ENCODE results near the gene SRSF3. TPM values are rescaled to one million over a fixed set of nuclear protein-coding genes. Genes with fewer than 3 reads are reported as not detected.
"Not testable (repeated sequence)": the region's sequence is repeated elsewhere in the genome, so short reads cannot be mapped to it uniquely, and the experiment has no call there.

The SRSF3 gene
- total RNA-seq, 1 donor from 2014 or later = 58.7 TPM

DNA sequence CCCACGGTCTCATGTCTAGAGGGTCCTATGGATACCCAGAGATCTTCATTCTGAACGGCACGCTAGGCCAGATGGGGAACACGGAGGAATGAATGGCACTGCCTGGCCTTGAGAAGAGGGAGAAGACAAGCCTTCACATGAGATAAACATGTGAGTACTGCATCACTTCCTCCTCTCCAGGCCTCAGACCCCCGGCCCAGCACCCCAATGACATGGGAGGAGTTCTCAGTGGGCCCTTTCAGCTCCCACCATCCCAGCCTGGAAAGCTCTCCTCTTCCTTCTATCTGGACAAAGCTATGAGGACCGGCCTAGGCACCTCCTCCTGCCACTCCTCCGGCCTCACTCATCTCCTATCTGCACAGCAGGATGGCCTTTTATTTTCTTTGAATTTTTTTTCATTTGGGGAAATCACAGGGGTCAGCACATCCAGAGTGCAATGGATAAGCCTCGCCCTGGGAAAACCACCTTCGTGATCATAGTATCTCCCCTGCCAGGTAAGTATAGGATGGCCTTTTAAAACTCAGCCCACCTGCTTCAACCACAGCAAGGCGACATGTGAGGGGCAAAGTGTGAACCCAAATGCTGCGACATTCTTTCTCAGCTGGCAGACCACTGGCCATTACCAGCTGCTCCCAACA, 45.1 kb downstream of the SRSF3 start:
- no peak for ATAC-seq
- no peak for DNase-seq (ENCODE audit: low spot score)

- DNase-seq (ENCODE audit: low spot score) (peak; percentile 69), ATAC-seq (peak; percentile 18)
Measured at GRCh38 chr6:36641543-36641942, 47.4 kb downstream of the SRSF3 start.

DNA sequence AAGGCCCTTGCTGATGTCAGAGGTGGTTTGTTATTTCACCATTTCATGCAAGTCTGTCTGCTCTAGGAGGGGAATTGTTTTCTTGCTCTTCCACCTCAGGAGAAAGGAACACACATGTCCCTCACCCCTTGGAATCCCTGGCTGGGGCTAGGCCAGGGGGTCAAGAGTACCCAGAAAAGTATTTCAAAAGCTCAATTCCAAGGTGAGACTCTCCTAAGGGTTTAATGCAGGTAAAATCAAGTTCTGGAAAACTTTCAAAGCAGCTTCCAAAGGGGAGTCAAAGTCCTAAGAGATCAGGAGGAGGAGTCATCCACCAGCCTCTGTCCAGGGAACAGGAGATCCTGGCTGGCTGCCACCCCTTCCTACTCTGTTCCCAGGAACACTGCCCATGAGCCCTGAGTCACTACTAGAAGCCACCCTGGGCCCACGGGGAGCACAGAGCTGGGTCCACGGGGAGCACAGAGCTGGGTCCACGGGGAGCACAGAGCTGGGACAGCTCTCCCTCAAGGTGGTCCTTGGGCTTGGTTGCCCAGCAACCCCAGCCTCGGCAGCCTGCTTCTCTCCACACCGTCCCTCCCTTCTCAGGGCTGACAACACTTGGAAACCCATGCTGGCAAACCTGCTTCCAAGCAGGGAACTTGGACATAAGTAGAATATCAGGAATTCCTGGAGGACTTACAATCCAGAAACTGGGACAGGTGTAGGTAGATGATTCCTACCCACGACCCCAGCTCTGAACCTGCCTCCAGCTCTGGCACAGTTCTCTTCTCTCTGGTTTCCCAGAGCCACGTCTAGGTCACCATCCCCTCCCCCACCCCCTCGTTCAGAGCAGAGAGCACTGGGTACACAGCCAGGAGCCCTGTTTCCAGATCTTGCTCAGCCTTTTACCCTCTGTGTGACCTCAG, 49.0 kb downstream of the SRSF3 start:
- DNase-seq (ENCODE audit: low spot score) = peak; percentile 96
- peak; percentile 90 for ATAC-seq

- ATAC-seq (no peak), DNase-seq (ENCODE audit: low spot score) (no peak)
Measured at GRCh38 chr6:36643977-36644376, 49.8 kb downstream of the SRSF3 start.

- ATAC-seq (no peak), DNase-seq (ENCODE audit: low spot score) (no peak)
Measured at GRCh38 chr6:36649086-36649485, 54.9 kb downstream of the SRSF3 start.

DNA sequence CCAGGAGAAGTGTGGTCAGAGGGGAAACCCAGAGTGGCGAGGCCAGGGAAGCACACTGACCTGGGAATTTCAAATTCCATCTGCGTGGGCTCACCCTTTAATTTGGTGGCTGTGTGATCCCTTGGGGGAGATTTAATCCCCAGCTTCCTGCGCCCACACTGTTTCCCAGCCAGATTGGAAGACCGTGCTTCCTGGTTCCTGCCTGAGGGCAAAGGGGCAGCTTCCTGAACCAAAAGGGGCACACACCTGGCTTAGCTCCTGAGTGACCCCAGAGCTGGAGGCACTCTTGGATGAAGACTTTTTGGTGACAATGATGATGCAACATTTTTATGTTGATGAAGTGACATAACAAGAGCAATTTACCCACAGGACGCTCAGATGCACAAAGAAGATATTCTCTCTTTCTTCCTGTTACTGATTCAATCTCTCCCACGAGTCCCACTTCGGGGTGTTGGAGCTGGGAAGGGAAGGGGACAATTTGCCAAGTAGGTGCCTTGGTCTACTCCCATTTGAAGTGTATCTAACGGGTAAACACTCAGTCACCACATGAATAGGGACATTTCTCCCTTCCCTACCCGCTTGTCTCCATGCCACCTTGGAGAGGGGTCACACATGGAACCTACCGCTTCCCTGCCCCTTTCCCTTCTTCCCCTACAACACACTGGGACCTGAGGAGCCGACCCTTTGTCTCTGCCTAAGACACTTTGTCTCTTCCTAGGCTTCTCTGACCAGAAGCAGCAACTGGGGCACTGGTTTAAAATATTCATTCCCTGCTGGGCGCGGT, 55.7 kb downstream of the SRSF3 start:
- no peak for ATAC-seq
- no peak for DNase-seq (ENCODE audit: low spot score)

GRCh38 chr6:36650848-36651478, 56.8 kb downstream of the SRSF3 start:
- DNase-seq (ENCODE audit: low spot score) = no peak
- ATAC-seq = no peak

DNA sequence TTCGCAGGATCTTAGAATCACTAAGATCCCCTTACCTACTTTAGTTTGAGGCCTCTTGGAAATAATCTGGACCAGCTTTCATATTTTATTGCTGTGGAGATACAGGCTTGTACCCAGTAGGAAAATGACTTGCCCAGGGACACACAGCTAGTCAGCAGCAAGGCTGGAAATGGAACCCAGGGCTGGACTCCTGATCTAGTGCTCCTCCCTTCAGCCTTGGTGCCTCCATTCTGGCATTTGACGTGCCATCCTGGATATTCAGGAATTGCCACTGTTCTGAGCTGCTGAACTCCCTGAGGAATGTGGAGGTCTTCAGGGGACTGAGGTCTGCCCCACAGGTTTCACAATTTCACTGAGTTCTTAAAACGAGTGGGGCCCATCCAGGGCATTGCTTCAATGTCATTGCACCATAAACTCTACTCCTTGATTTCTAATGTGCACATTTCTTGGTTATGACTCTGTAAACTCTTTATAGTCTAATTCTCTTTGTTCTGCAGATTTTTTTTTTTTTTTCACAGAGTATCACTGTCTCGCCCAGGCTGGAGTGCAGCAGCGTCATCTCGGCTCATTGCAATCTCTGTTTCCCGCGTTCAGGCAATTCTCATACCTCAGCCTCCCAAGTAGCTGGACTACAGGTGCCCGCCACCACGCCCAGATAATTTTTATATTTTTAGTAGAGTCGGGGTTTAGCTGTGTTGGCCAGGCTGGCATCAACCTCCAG, 57.7 kb downstream of the SRSF3 start:
- no peak for ATAC-seq
- DNase-seq (ENCODE audit: low spot score) = no peak

GRCh38 chr6:36654469-36654868, 60.3 kb downstream of the SRSF3 start:
- DNase-seq (ENCODE audit: low spot score); ATAC-seq: not testable (repeated sequence)

Other genes starting within 250 kb of the SRSF3 start
- gene ETV7, start 206.7 kb upstream of the SRSF3 start, total RNA-seq = 0.13 TPM
- gene PXT1, start 151.5 kb upstream of the SRSF3 start, total RNA-seq = 0.10 TPM
- gene KCTD20, start 151.4 kb upstream of the SRSF3 start, total RNA-seq = 28.5 TPM
- gene STK38, start 46.9 kb upstream of the SRSF3 start, total RNA-seq = 13.5 TPM
- gene CDKN1A, start 84.4 kb downstream of the SRSF3 start, total RNA-seq = 32.6 TPM
- 0.08 TPM for gene RAB44, start 103.5 kb downstream of the SRSF3 start, total RNA-seq
- 0.25 TPM for gene CPNE5, start 245.1 kb downstream of the SRSF3 start, total RNA-seq

All from left lobe of liver (tissue), 2 donors.